CD14-positive monocyte (primary cell): ENCODE measurements around the gene HSF2BP. TPM values are rescaled to one million over a fixed set of nuclear protein-coding genes. Genes with fewer than 3 reads are reported as not detected.

Source experiments
- DNase-seq, 3 donors: peaks; one replicate each; pipeline ENCODE4 v3.0.0-alpha.2; 2011 to 2022
- H2AFZ ChIP-seq: 2 replicates; pipeline ENCODE4 v1.6.0; 2012; ENCODE audit warnings: mild to moderate bottlenecking, low read depth, low read length, inconsistent platforms; ENCODE audit not compliant: insufficient read depth, poor library complexity, severe bottlenecking
- H3K27ac ChIP-seq, 2 donors: 1 replicate in 1 of 2; 2 replicates in 1 of 2; pipeline ENCODE4 v1.5.1; 2012 to 2013; ENCODE audit warnings: low read length in 2 of 2, control low read depth in 1 of 2, inconsistent platforms in 1 of 2, low read depth in 1 of 2, mild to moderate bottlenecking in 1 of 2
- H3K27me3 ChIP-seq, 2 donors: one replicate each; pipeline versions ENCODE4 v1.6.0 to v1.6.1; 2011 to 2013; ENCODE audit warnings: low read length in 2 of 2; ENCODE audit not compliant: control insufficient read depth in 2 of 2, insufficient read depth in 2 of 2
- H3K36me3 ChIP-seq, 2 donors: replicated peaks in 1 of 2; 1 replicate in 1 of 2; 2 replicates in 1 of 2; pipeline versions ENCODE4 v1.5.1 to v1.6.1; 2012 to 2013; ENCODE audit warnings: low read length in 2 of 2, control low read depth in 1 of 2, inconsistent platforms in 1 of 2, mild to moderate bottlenecking in 1 of 2; ENCODE audit not compliant: insufficient read depth in 2 of 2, control insufficient read depth in 1 of 2
- H3K4me1 ChIP-seq, 2 donors: 1 replicate in 1 of 2; 2 replicates in 1 of 2; pipeline versions ENCODE4 v1.5.1 to v1.6.1; 2012 to 2013; ENCODE audit warnings: low read length in 2 of 2, control low read depth in 1 of 2, inconsistent platforms in 1 of 2, mild to moderate bottlenecking in 1 of 2, moderate library complexity in 1 of 2; ENCODE audit not compliant: insufficient read depth in 2 of 2, control insufficient read depth in 1 of 2
- H3K4me2 ChIP-seq: replicated peaks from 2 replicates; pipeline ENCODE3; 2012; ENCODE audit warnings: low read length, moderate library complexity, mild to moderate bottlenecking; ENCODE audit not compliant: poor library complexity, severe bottlenecking; ENCODE audit errors: extremely low read depth
- H3K4me3 ChIP-seq, 3 experiments: fragments of 200-600 bp in 1 of 3; sonication (generic) in 1 of 3; replicated peaks in 1 of 3; 1 replicate in 2 of 3; 2 replicates in 1 of 3; pipeline ENCODE4 v1.5.1; 2011 to 2013; ENCODE audit warnings: low read length in 3 of 3, mild to moderate bottlenecking in 3 of 3, control low read depth in 2 of 3, low read depth in 2 of 3, inconsistent platforms in 1 of 3, moderate library complexity in 1 of 3
- H3K79me2 ChIP-seq: 2 replicates; pipeline ENCODE4 v1.6.0; 2012; ENCODE audit warnings: mild to moderate bottlenecking, control low read depth, inconsistent platforms, low read length, moderate library complexity; ENCODE audit not compliant: insufficient read depth
- H3K9ac ChIP-seq: 2 replicates; pipeline ENCODE4 v1.6.0; 2017; ENCODE audit warnings: low read length, mild to moderate bottlenecking; ENCODE audit not compliant: insufficient read depth, poor library complexity, severe bottlenecking
- H3K9me3 ChIP-seq, 2 donors: replicated peaks in 1 of 2; 1 replicate in 1 of 2; 2 replicates in 1 of 2; pipeline versions ENCODE4 v1.5.1 to v1.6.1; 2012 to 2013; ENCODE audit warnings: low read length in 2 of 2, control low read depth in 1 of 2; ENCODE audit not compliant: control insufficient read depth in 1 of 2, insufficient read depth in 1 of 2
- H4K20me1 ChIP-seq: 2 replicates; pipeline ENCODE4 v1.6.0; 2012; ENCODE audit warnings: mild to moderate bottlenecking, low read length, control low read depth, moderate library complexity; ENCODE audit not compliant: insufficient read depth
- H3K27ac Mint-ChIP-seq, 7 donors: one replicate each; pipeline ENCODE4 v1.8.0; 2020; ENCODE audit warnings: mild to moderate bottlenecking in 7 of 7, mixed read lengths in 7 of 7, moderate library complexity in 6 of 7, inconsistent platforms in 2 of 7
- H3K27me3 Mint-ChIP-seq, 3 donors: one replicate each; pipeline ENCODE4 v1.8.0; 2021 to 2022; ENCODE audit warnings: low read depth in 3 of 3, mild to moderate bottlenecking in 3 of 3, mixed read lengths in 3 of 3, moderate library complexity in 3 of 3, inconsistent platforms in 1 of 3
- H3K36me3 Mint-ChIP-seq, 2 donors: one replicate each; pipeline ENCODE4 v1.8.0; 2020; ENCODE audit warnings: mixed read lengths in 2 of 2, inconsistent platforms in 1 of 2, mild to moderate bottlenecking in 1 of 2
- H3K4me1 Mint-ChIP-seq: one replicate; pipeline ENCODE4 v1.8.0; 2020; ENCODE audit warnings: mild to moderate bottlenecking, mixed read lengths
- H3K4me3 Mint-ChIP-seq, 2 donors: one replicate each; pipeline ENCODE4 v1.8.0; 2020; ENCODE audit warnings: mild to moderate bottlenecking in 2 of 2, mixed read lengths in 2 of 2, moderate library complexity in 1 of 2
- H3K9me3 Mint-ChIP-seq, 7 donors: one replicate each; pipeline ENCODE4 v1.8.0; 2020 to 2022; ENCODE audit warnings: mixed read lengths in 7 of 7, mild to moderate bottlenecking in 6 of 7, moderate library complexity in 6 of 7, inconsistent platforms in 2 of 7
- WGBS: methylation state at CpG from one replicate; pipeline ENCODE4 v1.1.5; 2013; ENCODE audit warnings: missing lambda C conversion rate; ENCODE audit not compliant: insufficient coverage; 5-methylcytosine and 5-hydroxymethylcytosine counted together
- intact Hi-C, 2 donors: fragments of 100-400 bp; cut with micrococcal nuclease; formaldehyde crosslinking; loops; one replicate each; pipeline versions ENCODE4 v1.15.0 to v1.15.1; 2023
- polyA plus RNA-seq, 3 donors: library from polyadenylated mRNA; depleted of rRNA in 1 of 3; unstranded in 2 of 3; stranded (reverse) in 1 of 3; fragments of 300-500 nt in 2 of 3; fragments of >200 nt in 1 of 3; fragmentation: Illumina TruSeq in 2 of 3; gene quantifications; 1 replicate in 2 of 3; 2 replicates in 1 of 3; pipeline ENCODE4 v1.2.3, GENCODE V29; 2012 to 2021
- TF ChIP-seq, protein P1 (sequence below): fragments of 200-600 bp; IDR thresholded peaks from one replicate; pipeline ENCODE4 v1.8.0; 2022; ENCODE audit warnings: antibody characterized with exemption, mild to moderate bottlenecking

HSF2BP gene
- polyA plus RNA-seq, 3 donors, result 0.20 TPM; not detected in 2

DNA sequence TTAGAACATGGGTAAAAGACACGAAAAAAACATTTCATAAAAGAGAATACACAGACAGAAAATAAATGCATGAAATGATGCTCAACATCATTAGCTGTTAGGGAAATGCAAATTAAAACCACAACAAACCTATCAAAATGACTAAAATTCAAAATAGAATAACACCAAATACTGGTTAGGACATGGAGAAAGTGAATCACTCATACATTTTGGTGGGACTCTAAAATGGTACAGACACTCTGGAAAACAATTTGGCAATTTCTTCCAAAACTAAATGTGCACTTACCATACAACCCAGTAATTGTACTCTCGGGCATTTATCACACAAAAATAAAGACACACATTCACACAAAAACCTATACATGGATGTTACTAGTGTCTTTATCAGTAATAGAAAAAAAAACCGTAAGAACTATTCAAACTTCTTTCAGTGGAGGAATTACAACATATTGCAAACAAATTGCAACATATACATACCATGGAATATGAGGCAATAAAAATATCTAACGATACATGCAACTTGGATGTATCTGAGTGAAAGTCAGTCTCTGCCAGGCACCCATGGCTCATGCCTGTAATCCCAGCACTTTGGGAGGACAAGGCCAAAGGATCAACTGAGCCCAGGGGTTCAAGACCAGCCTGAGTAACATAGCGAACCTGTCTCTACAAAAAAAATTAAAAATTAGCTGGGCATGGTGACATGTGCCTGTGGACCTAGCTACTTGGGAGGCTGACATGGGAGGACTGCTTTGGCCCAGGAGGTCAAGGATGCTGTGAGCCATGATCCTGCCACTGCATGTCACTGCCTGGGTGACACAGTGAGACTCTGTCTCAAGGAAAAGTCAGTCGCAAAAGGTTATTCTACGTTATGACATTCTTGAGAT is 19.6 kb downstream of the HSF2BP start:
- Histone ChIP-seq H3K4me2 (no peak overlapping the region), H3K9ac (no peak overlapping the region), H4K20me1 (no peaks in the 10 kb centered on the region), H3K9me3 (no peaks in the 10 kb centered on the region), H3K27me3 (no peaks in the 10 kb centered on the region), H3K27ac (no peak overlapping the region), H2AFZ (no peak overlapping the region), H3K4me3 (no peak overlapping the region), H3K36me3 (no peaks in the 10 kb centered on the region), H3K4me1 (peaks cover 10% of the 10 kb centered on the region in 2 donors), H3K79me2 (no peaks in the 10 kb centered on the region)
- TF ChIP-seq, protein P1, sequence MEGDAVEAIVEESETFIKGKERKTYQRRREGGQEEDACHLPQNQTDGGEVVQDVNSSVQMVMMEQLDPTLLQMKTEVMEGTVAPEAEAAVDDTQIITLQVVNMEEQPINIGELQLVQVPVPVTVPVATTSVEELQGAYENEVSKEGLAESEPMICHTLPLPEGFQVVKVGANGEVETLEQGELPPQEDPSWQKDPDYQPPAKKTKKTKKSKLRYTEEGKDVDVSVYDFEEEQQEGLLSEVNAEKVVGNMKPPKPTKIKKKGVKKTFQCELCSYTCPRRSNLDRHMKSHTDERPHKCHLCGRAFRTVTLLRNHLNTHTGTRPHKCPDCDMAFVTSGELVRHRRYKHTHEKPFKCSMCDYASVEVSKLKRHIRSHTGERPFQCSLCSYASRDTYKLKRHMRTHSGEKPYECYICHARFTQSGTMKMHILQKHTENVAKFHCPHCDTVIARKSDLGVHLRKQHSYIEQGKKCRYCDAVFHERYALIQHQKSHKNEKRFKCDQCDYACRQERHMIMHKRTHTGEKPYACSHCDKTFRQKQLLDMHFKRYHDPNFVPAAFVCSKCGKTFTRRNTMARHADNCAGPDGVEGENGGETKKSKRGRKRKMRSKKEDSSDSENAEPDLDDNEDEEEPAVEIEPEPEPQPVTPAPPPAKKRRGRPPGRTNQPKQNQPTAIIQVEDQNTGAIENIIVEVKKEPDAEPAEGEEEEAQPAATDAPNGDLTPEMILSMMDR, result no peak
- intact Hi-C loops, result loop anchor here in 1 of 2 donors (10.0 kb wide), 2 partner anchors 285 to 715 kb away; partner anchors contain the start of gene ERVH48-1
- H3K27me3 Mint-ChIP-seq, result no peaks in the 10 kb centered on the region
- peaks cover 19% of the 10 kb centered on the region for H3K4me1 Mint-ChIP-seq
- peak in 2 of 3 donors; percentile 34 to 36 for DNase-seq
- H3K27ac Mint-ChIP-seq, result peak overlapping the region in 2 of 7 donors; percentile 26 to 54
- H3K9me3 Mint-ChIP-seq, result peaks cover 0 to 2% (median 0%) of the 10 kb centered on the region in 7 donors
- H3K36me3 Mint-ChIP-seq, result no peaks in the 10 kb centered on the region
- WGBS, result 100% methylated on average over 3 of the region's 7 CpGs
- H3K4me3 Mint-ChIP-seq, result no peak overlapping the region

DNA sequence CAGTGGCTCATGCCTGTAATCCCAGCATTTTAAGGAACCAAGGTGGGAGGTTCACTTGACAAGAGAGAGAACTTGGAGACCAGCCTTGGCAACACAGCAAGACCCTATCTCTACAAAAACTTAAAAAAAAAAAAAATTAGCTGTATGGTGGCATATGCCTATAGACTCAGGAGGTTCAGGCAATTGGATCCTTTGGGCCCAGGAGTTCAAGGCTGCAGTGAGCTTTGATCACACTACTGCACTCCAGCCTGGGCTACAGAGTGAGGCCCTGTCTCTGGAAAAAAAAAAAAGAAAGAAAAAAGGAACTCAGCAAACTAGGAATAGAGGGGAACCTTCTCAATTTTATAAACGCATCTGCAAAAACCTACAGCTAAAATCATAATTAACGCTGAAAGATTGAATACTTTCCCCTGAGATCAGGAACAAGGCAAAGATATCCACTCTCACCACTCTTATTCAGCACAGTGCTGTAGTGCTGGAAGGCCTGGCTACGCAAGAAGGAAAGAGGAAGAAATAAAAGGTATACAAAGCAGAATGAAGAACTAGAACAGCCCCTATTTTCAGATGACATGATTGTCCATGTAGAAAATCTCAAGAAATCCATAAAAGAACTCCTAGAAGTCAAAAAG is 21.6 kb downstream of the HSF2BP start:
- WGBS, result no CpG with 5 or more reads among the region's 3 CpGs
- intact Hi-C loops, result no loop called here

More for the DNA sequence above, 21.6 kb downstream of the HSF2BP start:
- Histone ChIP-seq H3K4me3 (no peak overlapping the region), H3K9ac (no peak overlapping the region), H4K20me1 (no peaks in the 10 kb centered on the region), H3K36me3 (no peaks in the 10 kb centered on the region), H3K79me2 (no peaks in the 10 kb centered on the region), H3K4me2 (no peak overlapping the region), H2AFZ (peak overlapping the region; percentile 45), H3K4me1 (peaks cover 10% of the 10 kb centered on the region in 2 donors), H3K9me3 (no peaks in the 10 kb centered on the region), H3K27ac (no peak overlapping the region), H3K27me3 (no peaks in the 10 kb centered on the region)
- H3K27ac Mint-ChIP-seq, result peak overlapping the region in 2 of 7 donors; percentile 32 to 66
- no peak for DNase-seq
- H3K4me3 Mint-ChIP-seq, result peak overlapping the region in 1 of 2 donors; percentile 15
- TF ChIP-seq, protein P1, result no peak
- peaks cover 0 to 2% (median 0%) of the 10 kb centered on the region in 7 donors for H3K9me3 Mint-ChIP-seq
- no peaks in the 10 kb centered on the region for H3K36me3 Mint-ChIP-seq
- peaks cover 16% of the 10 kb centered on the region for H3K4me1 Mint-ChIP-seq
- H3K27me3 Mint-ChIP-seq, result peaks cover 0 to 1% (median 0%) of the 10 kb centered on the region in 3 donors
